Neural progenitor cell (in vitro differentiated cells): ENCODE data around the gene CRYGN. TPM values are rescaled to one million over a fixed set of nuclear protein-coding genes. Genes with fewer than 3 reads are reported as not detected.
A peak's percentile ranks its signal among the peaks of the same experiment; 100 is the strongest.

Experiments
- DNase-seq: peaks from one replicate; pipeline ENCODE4 v3.0.0-alpha.2; 2016; ENCODE audit warnings: low spot score
- H2AFZ ChIP-seq: fragments of 200-600 bp; sonication (generic); replicated peaks from 2 replicates; pipeline ENCODE4 v1.6.1; 2016; ENCODE audit warnings: antibody characterized with exemption
- H3F3A ChIP-seq: fragments of 200-600 bp; sonication (generic); 2 replicates; pipeline ENCODE4 v1.6.1; 2016; ENCODE audit warnings: antibody characterized with exemption, low read depth
- H3K27ac ChIP-seq: fragments of 200-600 bp; sonication (generic); 2 replicates; pipeline ENCODE4 v1.5.1; 2016; ENCODE audit warnings: mild to moderate bottlenecking
- H3K27me3 ChIP-seq: fragments of 200-600 bp; sonication (generic); 2 replicates; pipeline ENCODE4 v1.6.1; 2016; ENCODE audit warnings: mild to moderate bottlenecking, moderate library complexity
- H3K36me3 ChIP-seq: fragments of 200-600 bp; sonication (generic); 2 replicates; pipeline ENCODE4 v1.5.1; 2016
- H3K4me1 ChIP-seq: fragments of 200-600 bp; sonication (generic); 2 replicates; pipeline ENCODE4 v1.6.1; 2016; ENCODE audit warnings: mixed run types
- H3K4me2 ChIP-seq: fragments of 200-600 bp; sonication (generic); 2 replicates; pipeline ENCODE4 v1.6.1; 2016
- H3K4me3 ChIP-seq: fragments of 200-600 bp; sonication (generic); 2 replicates; pipeline ENCODE4 v1.5.1; 2016
- H3K79me2 ChIP-seq: fragments of 200-600 bp; sonication (generic); 2 replicates; pipeline ENCODE4 v1.6.1; 2016; ENCODE audit warnings: low read depth
- H3K9ac ChIP-seq: fragments of 200-600 bp; sonication (generic); 2 replicates; pipeline ENCODE4 v1.6.1; 2016
- H3K9me3 ChIP-seq: fragments of 200-600 bp; sonication (generic); 2 replicates; pipeline ENCODE4 v1.5.1; 2016; ENCODE audit warnings: low read depth
- H4K20me1 ChIP-seq: fragments of 200-600 bp; sonication (generic); 2 replicates; pipeline ENCODE4 v1.6.1; 2016; ENCODE audit warnings: low read depth
- H3K27ac Mint-ChIP-seq: 3 replicates; pipeline ENCODE4 v1.8.0; 2021; ENCODE audit warnings: mixed read lengths
- H3K27me3 Mint-ChIP-seq: 2 replicates; pipeline ENCODE4 v1.8.0; 2022; ENCODE audit warnings: low read depth, mild to moderate bottlenecking, inconsistent platforms, moderate library complexity, mixed read lengths; ENCODE audit not compliant: insufficient read depth
- H3K36me3 Mint-ChIP-seq: 3 replicates; pipeline ENCODE4 v1.8.0; 2021; ENCODE audit warnings: mixed read lengths
- H3K4me1 Mint-ChIP-seq: 3 replicates; pipeline ENCODE4 v1.8.0; 2021; ENCODE audit warnings: mixed read lengths
- H3K4me3 Mint-ChIP-seq: 3 replicates; pipeline ENCODE4 v1.8.0; 2021; ENCODE audit warnings: mild to moderate bottlenecking, moderate library complexity, mixed read lengths
- H3K9me3 Mint-ChIP-seq: 3 replicates; pipeline ENCODE4 v1.8.0; 2020; ENCODE audit warnings: mixed read lengths
- EZH2 ChIP-seq: fragments of 200-600 bp; sonication (generic); IDR thresholded peaks from 2 replicates; pipeline ENCODE4 v1.6.1; 2017; ENCODE audit warnings: antibody characterized with exemption, mild to moderate bottlenecking, moderate library complexity
- EZH2phosphoT487 ChIP-seq: fragments of 200-600 bp; sonication (generic); IDR thresholded peaks from 2 replicates; pipeline ENCODE4 v1.6.1; 2017; ENCODE audit warnings: antibody characterized with exemption
- total RNA-seq: library from RNA; depleted of rRNA; stranded (reverse); fragments of >200 nt; gene quantifications from 2 replicates; pipeline ENCODE4 v1.2.3, GENCODE V29; 2015; ENCODE audit warnings: low replicate concordance
- TF ChIP-seq, protein P1 (sequence below): fragments of 200-600 bp; sonication (generic); IDR thresholded peaks from 2 replicates; pipeline ENCODE4 v1.5.1; 2017; ENCODE audit warnings: antibody characterized with exemption, mild to moderate bottlenecking

CRYGN gene
- total RNA-seq, result 1.1 TPM in 1 of 2 replicates, not detected in the other

GRCh38 chr7:151439855-151440798 lies at the start of gene CRYGN:
TSS of gene CRYGN (minus strand) at chr7:151440141. CDS start at chr7:151439917, 224 bp downstream.
- no peaks in the 10 kb centered on the region for H3K36me3 ChIP-seq
- peaks cover 13% of the 10 kb centered on the region for H3K27me3 Mint-ChIP-seq
- peak within 1 kb of the TSS; percentile 57 for H3K4me3 ChIP-seq
- no peaks in the 10 kb centered on the region for H3K9me3 Mint-ChIP-seq
- H3K27me3 ChIP-seq, result peaks cover 48% of the 10 kb centered on the region
- TF ChIP-seq EZH2phosphoT487, result peak; percentile 40
- TF ChIP-seq, protein P1, sequence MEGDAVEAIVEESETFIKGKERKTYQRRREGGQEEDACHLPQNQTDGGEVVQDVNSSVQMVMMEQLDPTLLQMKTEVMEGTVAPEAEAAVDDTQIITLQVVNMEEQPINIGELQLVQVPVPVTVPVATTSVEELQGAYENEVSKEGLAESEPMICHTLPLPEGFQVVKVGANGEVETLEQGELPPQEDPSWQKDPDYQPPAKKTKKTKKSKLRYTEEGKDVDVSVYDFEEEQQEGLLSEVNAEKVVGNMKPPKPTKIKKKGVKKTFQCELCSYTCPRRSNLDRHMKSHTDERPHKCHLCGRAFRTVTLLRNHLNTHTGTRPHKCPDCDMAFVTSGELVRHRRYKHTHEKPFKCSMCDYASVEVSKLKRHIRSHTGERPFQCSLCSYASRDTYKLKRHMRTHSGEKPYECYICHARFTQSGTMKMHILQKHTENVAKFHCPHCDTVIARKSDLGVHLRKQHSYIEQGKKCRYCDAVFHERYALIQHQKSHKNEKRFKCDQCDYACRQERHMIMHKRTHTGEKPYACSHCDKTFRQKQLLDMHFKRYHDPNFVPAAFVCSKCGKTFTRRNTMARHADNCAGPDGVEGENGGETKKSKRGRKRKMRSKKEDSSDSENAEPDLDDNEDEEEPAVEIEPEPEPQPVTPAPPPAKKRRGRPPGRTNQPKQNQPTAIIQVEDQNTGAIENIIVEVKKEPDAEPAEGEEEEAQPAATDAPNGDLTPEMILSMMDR, result peak; percentile 5
- peak; percentile 42 for TF ChIP-seq EZH2
- no peak within 1 kb of the TSS for H3K9ac ChIP-seq
- DNase-seq, result peak; percentile 83
- no peaks in the 10 kb centered on the region for H3K9me3 ChIP-seq
- no peaks in the 10 kb centered on the region for H3K36me3 Mint-ChIP-seq
- H3K4me3 Mint-ChIP-seq, result peak within 1 kb of the TSS; percentile 67
- peak within 1 kb of the TSS; percentile 75 for H3K4me2 ChIP-seq
- H3K79me2 ChIP-seq, result no peaks in the 10 kb centered on the region
- no peak within 1 kb of the TSS for H3K27ac Mint-ChIP-seq
- H3K4me1 Mint-ChIP-seq, result peaks cover 11% of the 10 kb centered on the region
- no peak within 1 kb of the TSS for H3K27ac ChIP-seq
- peak within 1 kb of the TSS; percentile 86 for H2AFZ ChIP-seq
- H3K4me1 ChIP-seq, result peaks cover 16% of the 10 kb centered on the region
- peaks cover 4% of the 10 kb centered on the region for H3F3A ChIP-seq
- no peaks in the 10 kb centered on the region for H4K20me1 ChIP-seq

GRCh38 chr7:151489498-151489897 lies 49.6 kb upstream of the CRYGN start:
- H3K4me3 ChIP-seq, result no peak overlapping the region
- peaks cover 17% of the 10 kb centered on the region for H3F3A ChIP-seq
- DNase-seq, result no peak
- no peaks in the 10 kb centered on the region for H3K9me3 ChIP-seq
- peaks cover 17% of the 10 kb centered on the region for H3K4me1 Mint-ChIP-seq
- H3K9me3 Mint-ChIP-seq, result no peaks in the 10 kb centered on the region
- peaks cover 2% of the 10 kb centered on the region for H3K27me3 Mint-ChIP-seq
- H3K4me1 ChIP-seq, result peaks cover 24% of the 10 kb centered on the region
- H3K27me3 ChIP-seq, result no peaks in the 10 kb centered on the region
- H3K36me3 Mint-ChIP-seq, result peaks cover 28% of the 10 kb centered on the region
- H4K20me1 ChIP-seq, result peaks cover 39% of the 10 kb centered on the region
- no peak overlapping the region for H3K9ac ChIP-seq
- no peak overlapping the region for H3K27ac Mint-ChIP-seq
- no peak overlapping the region for H2AFZ ChIP-seq
- no peak overlapping the region for H3K4me2 ChIP-seq
- H3K27ac ChIP-seq, result no peak overlapping the region
- peaks cover 6% of the 10 kb centered on the region for H3K36me3 ChIP-seq
- peaks cover 60% of the 10 kb centered on the region for H3K79me2 ChIP-seq
- H3K4me3 Mint-ChIP-seq, result no peak overlapping the region
- TF ChIP-seq EZH2 (no peak), EZH2phosphoT487 (no peak)
- TF ChIP-seq, protein P1, result no peak

- H3K9ac ChIP-seq, result no peak overlapping the region
- peaks cover 32% of the 10 kb centered on the region for H3K36me3 Mint-ChIP-seq
- no peak overlapping the region for H3K4me2 ChIP-seq
- peaks cover 6% of the 10 kb centered on the region for H3K4me1 Mint-ChIP-seq
- H3K36me3 ChIP-seq, result peaks cover 6% of the 10 kb centered on the region
- H3K9me3 ChIP-seq, result no peaks in the 10 kb centered on the region
- peaks cover 36% of the 10 kb centered on the region for H4K20me1 ChIP-seq
- peaks cover 2% of the 10 kb centered on the region for H3K27me3 Mint-ChIP-seq
- no peak for DNase-seq
- H3K4me3 Mint-ChIP-seq, result no peak overlapping the region
- no peaks in the 10 kb centered on the region for H3K9me3 Mint-ChIP-seq
- H3K27ac ChIP-seq, result no peak overlapping the region
- TF ChIP-seq, protein P1, result no peak
- TF ChIP-seq EZH2, result no peak
- TF ChIP-seq EZH2phosphoT487, result no peak
- peaks cover 51% of the 10 kb centered on the region for H3K79me2 ChIP-seq
- H3K4me3 ChIP-seq, result no peak overlapping the region
- no peaks in the 10 kb centered on the region for H3K27me3 ChIP-seq
- H3K4me1 ChIP-seq, result peaks cover 12% of the 10 kb centered on the region
- no peak overlapping the region for H2AFZ ChIP-seq
- no peak overlapping the region for H3K27ac Mint-ChIP-seq
- H3F3A ChIP-seq, result peaks cover 17% of the 10 kb centered on the region
Measured at GRCh38 chr7:151488096-151488495, 48.2 kb upstream of the CRYGN start.
